ENCODE measurements around the gene P3H3. TPM values are rescaled to one million over a fixed set of nuclear protein-coding genes. Genes with fewer than 3 reads are reported as not detected.

Gene P3H3
- total and polyA plus RNA-seq, 2 of the 4 experiments (the other 2 are of a cell fraction) = 27.8 to 83.9 TPM

DNA sequence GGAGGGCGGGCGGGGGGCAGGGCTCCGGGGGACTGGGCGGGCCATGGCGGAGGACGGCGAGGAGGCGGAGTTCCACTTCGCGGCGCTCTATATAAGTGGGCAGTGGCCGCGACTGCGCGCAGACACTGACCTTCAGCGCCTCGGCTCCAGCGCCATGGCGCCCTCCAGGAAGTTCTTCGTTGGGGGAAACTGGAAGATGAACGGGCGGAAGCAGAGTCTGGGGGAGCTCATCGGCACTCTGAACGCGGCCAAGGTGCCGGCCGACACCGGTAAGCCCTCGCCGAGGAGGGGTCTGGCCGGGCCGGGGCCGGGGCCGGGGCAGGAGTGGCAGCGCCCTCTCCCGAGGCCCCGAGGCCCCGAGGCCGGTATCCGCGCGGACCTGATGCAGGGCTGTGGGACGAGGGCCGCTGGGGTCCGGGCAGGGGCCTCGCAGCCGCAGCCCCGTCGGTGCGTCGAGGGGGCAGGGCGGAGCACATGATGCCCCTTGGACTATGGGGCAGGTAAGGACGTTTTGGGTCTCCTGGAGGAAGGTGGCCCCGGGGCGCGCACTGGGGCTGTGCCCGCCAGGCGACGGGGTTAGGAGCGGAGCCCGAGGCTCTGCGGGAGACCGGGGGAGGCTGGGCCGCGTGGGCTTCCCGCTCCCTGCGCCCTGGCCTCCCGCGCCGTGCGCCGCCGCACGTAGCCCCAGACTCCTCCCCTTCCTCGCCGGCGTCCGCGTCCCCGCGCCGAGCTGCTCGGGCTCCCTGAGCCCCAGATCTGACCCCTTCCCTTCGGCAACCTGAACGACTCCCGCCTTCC is 39.4 kb downstream of the P3H3 start, which contains the start of gene TPI1:
TSS of gene TPI1 (plus strand) at position 119 of the 798 bp plus-strand sequence. CDS start at position 155, 36 bp downstream.
- Histone ChIP-seq H2BK20ac (ENCODE audit: low read depth, low read length) (peak within 1 kb of the TSS; percentile 24; the same call in 1 of the 2 replicates), H2AK5ac (ENCODE audit: low read depth, low read length) (peak within 1 kb of the TSS; percentile 97), H4K91ac (ENCODE audit: insufficient read depth, low read depth, low read length) (peak within 1 kb of the TSS; percentile 84), H3K27me3 (ENCODE audit: control insufficient read depth, insufficient read depth, low read length) (no peaks in the 10 kb centered on the region), H3K9me1 (ENCODE audit: insufficient read depth, low read length) (0 out of 2 replicates have a peak, but pooled peaks cover 7% of the 10 kb centered on the region), H3K9me3 (ENCODE audit: control insufficient read depth, insufficient read depth, low read length) (no peaks in the 10 kb centered on the region), H3K4ac (ENCODE audit: low read depth, low read length) (peak within 1 kb of the TSS; percentile 95), H3K79me1 (ENCODE audit: low read depth in 1 of 2, low read length in 2 of 2) (peaks cover 23 to 51% of the 10 kb centered on the region in 2 experiments), H2AK9ac (replicated peaks; ENCODE audit: low read depth, low read length, poor library complexity) (peak within 1 kb of the TSS; percentile 100), H3K27ac (ENCODE audit: insufficient read depth, low read length) (peak within 1 kb of the TSS; percentile 97), H2BK120ac (ENCODE audit: low read depth, low read length) (peak within 1 kb of the TSS; percentile 65), H3K4me2 (ENCODE audit: low read depth, low read length) (peak within 1 kb of the TSS; percentile 95), H3K36me3 (ENCODE audit: control insufficient read depth, insufficient read depth, low read length) (peaks cover 52% of the 10 kb centered on the region), H3K9ac (ENCODE audit: low read depth, low read length) (peak within 1 kb of the TSS; percentile 100), H2AFZ (replicated peaks; ENCODE audit: low read length, poor library complexity) (peak within 1 kb of the TSS; percentile 95), H3K18ac (ENCODE audit: low read depth, low read length) (peak within 1 kb of the TSS; percentile 69), H3K23ac (ENCODE audit: low read depth, low read length) (peak within 1 kb of the TSS; percentile 97), H3K4me1 (ENCODE audit: control insufficient read depth, insufficient read depth, low read length) (peaks cover 19% of the 10 kb centered on the region), H3K4me3 (ENCODE audit: insufficient read depth, low read depth, low read length) (peak within 1 kb of the TSS; percentile 87), H3K56ac (ENCODE audit: extremely low read depth, insufficient read depth, low read length) (peak within 1 kb of the TSS; percentile 91), H3K14ac (replicated peaks; ENCODE audit: low read depth, low read length) (peak within 1 kb of the TSS; percentile 95), H4K20me1 (ENCODE audit: insufficient read depth, low read length) (peaks cover 48% of the 10 kb centered on the region), H2BK5ac (ENCODE audit: low read depth, low read length, poor library complexity, severe bottlenecking) (peak within 1 kb of the TSS; percentile 95), H2BK15ac (ENCODE audit: low read depth, low read length) (0 out of 3 replicates have a peak within 1 kb of the TSS, but pooled peaks have one; percentile 50), H4K8ac (ENCODE audit: low read depth in 2 of 2, low read length in 2 of 2) (peak within 1 kb of the TSS; percentile 92 to 93), H4K5ac (ENCODE audit: low read depth, low read length) (peak within 1 kb of the TSS; percentile 92)
- in situ Hi-C loops (cut with MboI; ENCODE audit: low sequenced_read_pairs) = loop anchor here (5.0 kb wide), 1 partner anchor 95 kb away; no protein-coding TSS in a partner anchor
- ChIA-PET CTCF (no interaction called here), POLR2A (ENCODE audit: unreplicated experiment) (interaction anchor here (1.1 to 1.9 kb wide), 2 partner anchors 15 to 38 kb away, joined by 3 to 6 read pairs; partner anchors contain the start of gene USP5)
- WGBS, 2 experiments (ENCODE audit: extremely low coverage in 2 of 2, insufficient read length in 1 of 2) = 0% methylated on average over 39 of the region's 86 CpGs; no CpG with 5 or more reads in 1 of the 2 experiments
- peak; percentile 82 for ATAC-seq (ENCODE audit: low read depth)
- intact Hi-C loops (cut with micrococcal nuclease) = loop anchor here (2.0 to 5.0 kb wide), 3 partner anchors 15 to 770 kb away; partner anchors contain the start of genes RNU7-1 and USP5
- DNase-seq = peak; percentile 74
- BruUV-seq (replicated peaks) = no TSS peak
- dilution Hi-C loops (cut with HindIII; ENCODE audit: low sequenced_read_pairs, unreplicated experiment) = no loop called here
- 0 out of 2 replicates have a peak, but pooled peaks have one; percentile 35 for TF ChIP-seq CHD1 (IDR thresholded peaks at IDR 0.05; ENCODE audit: low read depth, low read length)
- no peak for TF ChIP-seq RCOR1 (IDR thresholded peaks at IDR 0.05; ENCODE audit: insufficient replicate concordance, low read length)
- no peak for TF ChIP-seq RFX5 (IDR thresholded peaks at IDR 0.05; ENCODE audit: low read depth, low read length)
- TF ChIP-seq FOS (IDR thresholded peaks at IDR 0.05; ENCODE audit: low read depth, low read length) = no peak
- TF ChIP-seq MXI1 (IDR thresholded peaks at IDR 0.05; ENCODE audit: borderline replicate concordance, low read depth, low read length) = peak; percentile 74
- TF ChIP-seq, protein P1, sequence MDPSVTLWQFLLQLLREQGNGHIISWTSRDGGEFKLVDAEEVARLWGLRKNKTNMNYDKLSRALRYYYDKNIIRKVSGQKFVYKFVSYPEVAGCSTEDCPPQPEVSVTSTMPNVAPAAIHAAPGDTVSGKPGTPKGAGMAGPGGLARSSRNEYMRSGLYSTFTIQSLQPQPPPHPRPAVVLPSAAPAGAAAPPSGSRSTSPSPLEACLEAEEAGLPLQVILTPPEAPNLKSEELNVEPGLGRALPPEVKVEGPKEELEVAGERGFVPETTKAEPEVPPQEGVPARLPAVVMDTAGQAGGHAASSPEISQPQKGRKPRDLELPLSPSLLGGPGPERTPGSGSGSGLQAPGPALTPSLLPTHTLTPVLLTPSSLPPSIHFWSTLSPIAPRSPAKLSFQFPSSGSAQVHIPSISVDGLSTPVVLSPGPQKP (IDR thresholded peaks at IDR 0.05; ENCODE audit: borderline replicate concordance, low read depth, low read length) = no peak
- TF ChIP-seq MAZ (IDR thresholded peaks at IDR 0.05; ENCODE audit: borderline replicate concordance, low read depth, low read length) = 0 out of 2 replicates have a peak, but pooled peaks have one; percentile 17
- no peak for TF ChIP-seq BHLHE40 (IDR thresholded peaks at IDR 0.05; ENCODE audit: low read depth, low read length)
- TF ChIP-seq SMC3 (IDR thresholded peaks at IDR 0.05; ENCODE audit: low read depth, low read length) = no peak
- no peak for TF ChIP-seq RAD21 (IDR thresholded peaks at IDR 0.05; ENCODE audit: low read length)
- peak; percentile 99 for TF ChIP-seq POLR2A (IDR thresholded peaks at IDR 0.05; ENCODE audit: low read depth, low read length)
- TF ChIP-seq NFE2L2 (IDR thresholded peaks at IDR 0.05; ENCODE audit: low read depth, low read length) = no peak
- TF ChIP-seq, protein P2, sequence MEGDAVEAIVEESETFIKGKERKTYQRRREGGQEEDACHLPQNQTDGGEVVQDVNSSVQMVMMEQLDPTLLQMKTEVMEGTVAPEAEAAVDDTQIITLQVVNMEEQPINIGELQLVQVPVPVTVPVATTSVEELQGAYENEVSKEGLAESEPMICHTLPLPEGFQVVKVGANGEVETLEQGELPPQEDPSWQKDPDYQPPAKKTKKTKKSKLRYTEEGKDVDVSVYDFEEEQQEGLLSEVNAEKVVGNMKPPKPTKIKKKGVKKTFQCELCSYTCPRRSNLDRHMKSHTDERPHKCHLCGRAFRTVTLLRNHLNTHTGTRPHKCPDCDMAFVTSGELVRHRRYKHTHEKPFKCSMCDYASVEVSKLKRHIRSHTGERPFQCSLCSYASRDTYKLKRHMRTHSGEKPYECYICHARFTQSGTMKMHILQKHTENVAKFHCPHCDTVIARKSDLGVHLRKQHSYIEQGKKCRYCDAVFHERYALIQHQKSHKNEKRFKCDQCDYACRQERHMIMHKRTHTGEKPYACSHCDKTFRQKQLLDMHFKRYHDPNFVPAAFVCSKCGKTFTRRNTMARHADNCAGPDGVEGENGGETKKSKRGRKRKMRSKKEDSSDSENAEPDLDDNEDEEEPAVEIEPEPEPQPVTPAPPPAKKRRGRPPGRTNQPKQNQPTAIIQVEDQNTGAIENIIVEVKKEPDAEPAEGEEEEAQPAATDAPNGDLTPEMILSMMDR (conservative IDR thresholded peaks at IDR 0.05; ENCODE audit: low read depth, low read length) = no peak
